Stimulated activated CD4-positive, alpha-beta T cell treated with anti-CD3 and anti-CD28 coated beads, Interleukin-4, amount 100 ng/mL, for 4 hours (primary cell): ENCODE results near the gene FHAD1.
A peak's percentile ranks its signal among the peaks of the same experiment; 100 is the strongest.

Experiments
- DNase-seq, 2 experiments: peaks; one replicate each; pipeline ENCODE4 v3.0.0-alpha.2; 2020

FHAD1 gene

GRCh38 chr1:15330028-15330427 lies 83.0 kb downstream of the FHAD1 start:
- DNase-seq: no peak

GRCh38 chr1:15331180-15331579 lies 84.2 kb downstream of the FHAD1 start:
- DNase-seq: no peak

- no peak for DNase-seq
Measured at GRCh38 chr1:15331734-15332133, 84.7 kb downstream of the FHAD1 start.

- DNase-seq: no peak
Measured at GRCh38 chr1:15332525-15332924, 85.5 kb downstream of the FHAD1 start.

GRCh38 chr1:15332952-15333715 lies 86.1 kb downstream of the FHAD1 start:
- DNase-seq: no peak

DNA sequence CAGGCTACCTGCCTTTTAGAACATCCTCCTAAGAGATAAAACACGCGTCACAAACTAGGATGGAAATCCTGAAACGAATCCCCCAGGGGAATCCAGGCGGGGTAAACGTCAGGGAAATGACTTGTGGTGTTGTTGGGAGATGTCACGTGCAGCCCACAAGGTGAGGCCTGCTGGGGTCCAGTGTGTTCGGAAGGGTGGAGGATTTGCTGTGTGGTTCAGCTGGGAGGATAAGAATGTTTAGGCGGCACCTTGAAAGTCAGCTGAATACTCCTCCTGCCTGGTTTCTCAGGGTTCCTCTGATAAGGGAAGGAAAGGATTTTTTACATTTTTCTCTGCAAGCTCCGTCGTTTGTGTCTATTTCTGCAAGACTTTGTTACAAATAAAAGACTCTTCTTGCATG lies 88.0 kb downstream of the FHAD1 start:
- DNase-seq: no peak

GRCh38 chr1:15336866-15337265 lies 89.8 kb downstream of the FHAD1 start:
- DNase-seq: no peak

GRCh38 chr1:15337656-15338402 lies 90.8 kb downstream of the FHAD1 start:
- DNase-seq: no peak

- no peak for DNase-seq
Measured at GRCh38 chr1:15339570-15339969, 92.5 kb downstream of the FHAD1 start.

DNA sequence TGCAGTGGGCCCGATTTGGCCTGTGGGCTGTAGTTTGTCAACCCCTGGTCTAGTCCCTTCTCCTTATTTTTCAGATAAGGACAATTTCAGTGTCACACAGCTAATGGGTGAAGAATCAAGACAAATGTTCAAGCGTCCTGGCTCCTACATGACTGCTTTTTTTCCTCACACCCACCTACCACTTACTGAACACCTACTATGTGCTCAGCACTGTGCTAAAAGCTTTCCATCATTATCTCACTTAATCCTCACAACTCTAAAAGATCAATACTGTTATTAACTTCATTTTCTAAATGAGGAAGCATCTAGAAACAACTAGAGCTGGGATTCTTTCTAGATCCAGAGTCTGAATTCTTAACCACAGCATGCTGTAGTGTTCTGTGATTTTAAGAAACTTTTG lies 94.2 kb downstream of the FHAD1 start:
- no peak for DNase-seq

- no peak for DNase-seq
Measured at GRCh38 chr1:15341634-15342407, 94.8 kb downstream of the FHAD1 start.

- no peak for DNase-seq
Measured at GRCh38 chr1:15342408-15342967, 95.5 kb downstream of the FHAD1 start.

DNA sequence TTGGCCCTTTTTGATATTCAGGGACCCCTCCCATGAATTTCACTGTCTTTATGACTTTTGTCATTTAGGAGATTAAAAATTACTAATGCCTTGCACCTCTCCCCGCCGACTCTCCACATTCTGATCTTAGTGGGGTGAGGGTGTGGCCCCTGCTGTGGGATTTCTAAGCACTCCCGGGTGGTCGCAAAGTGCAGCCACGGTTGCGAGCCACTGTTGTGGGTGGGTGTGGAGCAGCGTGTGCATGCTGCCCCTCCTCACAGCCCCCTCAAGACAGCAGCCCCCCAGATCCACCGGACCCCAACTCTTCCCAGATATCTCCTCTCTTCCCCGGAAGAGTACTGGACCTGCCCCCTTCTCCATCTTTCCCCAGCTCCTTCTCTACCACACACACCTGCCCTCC lies 96.1 kb downstream of the FHAD1 start:
- DNase-seq: no peak

DNA sequence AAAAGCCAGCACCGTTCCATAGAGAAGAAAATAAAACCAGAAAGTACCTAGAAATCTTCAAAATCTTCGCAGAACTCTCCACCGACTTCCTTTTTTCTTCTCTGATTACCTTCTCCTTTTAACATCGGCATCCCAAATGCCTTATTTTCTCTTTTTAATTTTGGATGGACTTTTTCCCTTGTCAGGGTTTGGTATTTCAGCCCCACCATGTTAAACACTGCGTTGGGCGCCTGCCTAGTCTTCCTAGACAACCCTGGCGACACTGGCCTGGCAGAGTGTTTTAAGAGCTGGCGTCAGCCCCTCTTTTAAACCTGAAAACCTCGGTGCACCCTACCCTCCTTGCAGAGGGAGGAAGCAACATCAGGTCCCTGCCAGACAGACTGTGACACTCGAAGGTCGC lies 96.7 kb downstream of the FHAD1 start:
- no peak for DNase-seq

GRCh38 chr1:15344380-15344779 lies 97.4 kb downstream of the FHAD1 start:
- DNase-seq: no peak

- no peak for DNase-seq
Measured at GRCh38 chr1:15344800-15345704, 98.0 kb downstream of the FHAD1 start.

- DNase-seq: peak; percentile 15 to 55
Measured at GRCh38 chr1:15345705-15346345, 98.8 kb downstream of the FHAD1 start.

GRCh38 chr1:15346346-15347030 lies 99.5 kb downstream of the FHAD1 start:
- DNase-seq: no peak

DNA sequence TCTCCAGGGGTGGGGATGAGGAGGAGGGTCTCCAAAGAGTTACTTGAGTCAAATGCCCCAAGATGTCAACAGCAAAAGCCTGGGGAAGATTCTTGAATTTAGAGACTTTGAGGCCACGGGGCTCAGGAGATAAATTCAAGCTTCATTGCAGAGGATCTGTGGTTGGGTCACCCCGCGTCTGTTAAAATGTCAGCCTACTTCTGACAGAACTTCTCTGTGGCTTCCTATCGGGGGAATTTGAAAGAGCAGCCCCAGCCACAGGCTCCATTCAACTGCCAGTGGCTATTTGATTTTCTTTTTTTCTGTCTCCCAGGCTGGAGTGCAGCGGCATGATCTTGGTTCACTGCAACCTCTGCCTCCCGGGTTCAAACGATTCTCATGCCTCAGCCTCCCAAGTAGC lies 100.2 kb downstream of the FHAD1 start:
- DNase-seq: no peak

GRCh38 chr1:15348648-15349047 lies 101.6 kb downstream of the FHAD1 start:
- DNase-seq: no peak

DNA sequence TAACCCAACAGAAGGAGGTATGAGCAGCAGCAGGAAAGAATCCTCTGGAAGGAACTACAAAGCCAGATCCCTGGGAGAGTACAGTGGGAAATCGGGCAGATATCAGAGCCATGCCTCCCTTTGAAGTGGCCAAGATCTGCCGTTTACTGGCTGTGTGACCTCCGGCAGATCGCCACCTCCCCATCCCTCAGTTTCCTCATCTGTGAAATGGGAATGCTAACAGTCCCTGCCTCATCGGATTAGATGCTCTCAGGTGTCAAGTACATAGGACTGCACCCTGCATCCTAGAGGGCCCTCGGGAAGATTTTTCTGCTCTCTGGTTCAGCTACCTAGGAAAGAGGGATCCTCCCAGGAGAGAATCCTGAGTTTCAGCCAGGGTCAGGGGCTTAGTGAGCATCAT lies 102.1 kb downstream of the FHAD1 start:
- no peak for DNase-seq
